DND-41 (cell line): Measurements from ENCODE around the gene C9orf50.

ENCODE experiments used
- CTCF ChIP-seq: IDR thresholded peaks from 2 replicates; pipeline ENCODE4 v1.5.1; 2012; ENCODE audit warnings: borderline replicate concordance, low read length, moderate library complexity, mild to moderate bottlenecking; ENCODE audit not compliant: poor library complexity, severe bottlenecking; ENCODE audit errors: extremely low read depth
- EZH2 ChIP-seq: IDR thresholded peaks from 3 replicates; pipeline ENCODE4 v1.6.1; 2012; ENCODE audit warnings: borderline replicate concordance, low read depth, mild to moderate bottlenecking, moderate library complexity, low read length, inconsistent platforms; ENCODE audit not compliant: severe bottlenecking

- TF ChIP-seq CTCF, result no peak
- TF ChIP-seq EZH2, result no peak
Observed at GRCh38 chr9:129567329-129567728, 53.6 kb downstream of the C9orf50 start.
